ENCODE results near the gene CDH23. TPM values are rescaled to one million over a fixed set of nuclear protein-coding genes. Genes with fewer than 3 reads are reported as not detected.

CDH23 gene
- total and polyA plus RNA-seq, 2 of the 8 experiments (the other 6 are each of a cell fraction or from before 2014, with no cell fraction given): 1.9 to 4.9 TPM

DNA sequence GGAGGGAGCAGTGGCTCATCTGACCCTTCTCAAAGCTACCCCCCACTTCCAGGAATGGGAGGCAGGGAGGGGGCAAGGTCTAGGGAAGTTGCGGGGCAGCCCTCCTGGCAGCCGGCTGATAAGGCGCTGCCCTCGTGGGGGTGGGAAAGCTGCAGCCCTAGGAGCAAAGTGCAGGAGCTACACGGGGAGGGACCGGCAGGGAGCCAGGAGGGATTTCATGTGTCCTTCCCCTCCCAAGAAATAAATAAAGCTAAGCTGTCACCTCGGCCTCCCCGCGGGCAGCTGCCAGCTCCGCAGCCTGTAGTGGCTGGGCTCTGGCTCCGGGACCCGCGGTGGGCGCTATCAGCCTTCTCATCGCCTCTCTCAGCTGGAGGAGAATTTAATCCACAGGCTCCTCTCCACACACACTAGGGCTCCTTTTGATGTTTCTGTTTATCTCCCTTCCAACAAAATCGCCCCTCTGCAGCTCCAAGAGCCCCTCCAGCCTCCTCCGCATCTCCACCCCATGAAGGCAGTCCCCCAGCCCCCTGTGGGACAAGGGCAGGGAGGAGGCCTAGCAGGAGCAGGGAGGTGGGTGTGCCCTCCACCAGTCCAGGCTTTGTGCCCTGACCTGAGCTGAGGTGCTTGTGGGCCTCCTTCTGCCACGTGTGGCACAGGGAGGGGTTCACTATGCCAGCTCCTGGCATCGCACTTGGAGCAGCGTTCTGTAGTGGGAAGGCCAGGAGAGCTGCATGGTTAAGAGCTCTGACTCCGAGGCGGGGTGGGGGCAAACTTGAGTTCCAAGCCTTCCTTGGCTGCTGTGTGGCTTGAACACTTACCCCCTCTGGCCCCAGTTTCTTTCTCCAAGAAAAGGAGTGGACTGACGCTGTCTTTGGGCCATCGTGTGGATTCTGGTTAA, 242.4 kb downstream of the CDH23 start:
- H3K4me3 ChIP-seq (ENCODE audit: extremely low read depth in 1 of 4, insufficient read depth in 2 of 4, low read depth in 3 of 4, low read length in 4 of 4): no peak overlapping the region
- H3K27ac ChIP-seq (ENCODE audit: low read depth, low read length): no peak overlapping the region
- no peak overlapping the region for H4K8ac ChIP-seq (ENCODE audit: extremely low read depth, insufficient read depth, low read length)
- POLR2A ChIA-PET (ENCODE audit: partially characterized antibody): interaction anchor here (0.9 to 1.1 kb wide), 2 partner anchors 19 to 22 kb away, joined by 3 read pairs; no protein-coding TSS in a partner anchor
- peak overlapping the region; percentile 81; the same call in 1 of the 2 replicates for H2BK12ac ChIP-seq (ENCODE audit: low read depth, low read length)
- DNase-seq (ENCODE audit: low read depth in 1 of 2, low spot score in 2 of 2) (no peak), FAIRE-seq (no peak)
- H3K4me2 ChIP-seq (ENCODE audit: insufficient read depth in 1 of 2, low read depth in 2 of 2, low read length in 2 of 2): no peak overlapping the region
- no peak overlapping the region for H3K4ac ChIP-seq (replicated peaks; ENCODE audit: insufficient read length, low read depth, low read length)
- H3K18ac ChIP-seq (ENCODE audit: extremely low read depth, low read length): peak overlapping the region; percentile 66
- H3K79me1 ChIP-seq (ENCODE audit: low read depth, low read length): no peaks in the 10 kb centered on the region
- CTCF ChIA-PET (ENCODE audit: partially characterized antibody): interaction anchor here (0.7 to 10.0 kb wide), 22 partner anchors 9 to 434 kb away, joined by 3 to 62 read pairs (median 6); partner anchors contain the start of gene CDH23
- no peaks in the 10 kb centered on the region; the same call in 1 of the 2 replicates for H3K23me2 ChIP-seq (ENCODE audit: low read depth, low read length)
- H4K91ac ChIP-seq (replicated peaks; ENCODE audit: insufficient read length, low read length): peak overlapping the region; percentile 41
- no peak overlapping the region for H3K23ac ChIP-seq (ENCODE audit: insufficient read length)
- WGBS, 2 experiments (ENCODE audit: extremely low coverage in 1 of 2, insufficient coverage in 1 of 2, insufficient read length in 1 of 2, insufficient replicate concordance in 2 of 2, low coverage in 1 of 2, low lambda C conversion rate in 2 of 2, missing lambda C conversion rate in 1 of 2): 86% methylated on average over 23 of the region's 24 CpGs; no CpG with 5 or more reads in 1 of the 2 experiments
- H3K9ac ChIP-seq (replicated peaks in 1 of 4; ENCODE audit: extremely low read depth in 1 of 4, low read depth in 3 of 4, low read length in 3 of 4): no peak overlapping the region
- H2BK15ac ChIP-seq (ENCODE audit: low read length): peak overlapping the region; percentile 97; the same call in 1 of the 2 replicates
- H2AK5ac ChIP-seq (ENCODE audit: low read depth, low read length): no peak overlapping the region
- H2BK20ac ChIP-seq (ENCODE audit: low read length): peak overlapping the region; percentile 98
- no peak overlapping the region for H2BK5ac ChIP-seq (ENCODE audit: low read depth, low read length)
- H3K56ac ChIP-seq (replicated peaks; ENCODE audit: insufficient read length, low read depth, low read length): no peak overlapping the region
- no peak overlapping the region for H2BK120ac ChIP-seq (replicated peaks; ENCODE audit: low read depth, low read length)
- no peaks in the 10 kb centered on the region for H3K9me3 ChIP-seq (ENCODE audit: insufficient read depth in 2 of 2, low read depth in 1 of 2, low read length in 1 of 2)
- no peaks in the 10 kb centered on the region for H3K36me3 ChIP-seq (ENCODE audit: control insufficient read depth in 2 of 4, insufficient read depth in 4 of 4, low read length in 3 of 4)
- H4K5ac ChIP-seq (ENCODE audit: insufficient read length, low read depth, low read length): no peak overlapping the region
- H4K20me1 ChIP-seq (replicated peaks in 1 of 2; ENCODE audit: control insufficient read depth in 1 of 2, insufficient read depth in 2 of 2, low read length in 2 of 2): no peaks in the 10 kb centered on the region
- no peak overlapping the region for H2AFZ ChIP-seq (ENCODE audit: low read length)
- no peak overlapping the region for H3K14ac ChIP-seq (ENCODE audit: insufficient read length)
- H3K4me1 ChIP-seq (replicated peaks in 1 of 4; ENCODE audit: control insufficient read depth in 3 of 4, insufficient read depth in 4 of 4, low read length in 3 of 4): peaks cover 0 to 37% (median 27%) of the 10 kb centered on the region in 4 experiments; a peak in 6 of 7 replicates
- H3K79me2 ChIP-seq (ENCODE audit: control insufficient read depth in 1 of 2, insufficient read depth in 2 of 2, low read length in 2 of 2): no peaks in the 10 kb centered on the region
- H3K27me3 ChIP-seq (replicated peaks in 1 of 4; ENCODE audit: control insufficient read depth in 3 of 4, extremely low read depth in 1 of 4, insufficient read depth in 3 of 4, low read length in 3 of 4): peaks cover 0 to 16% (median 9%) of the 10 kb centered on the region in 4 experiments; a peak in 5 of 7 replicates
- TF ChIP-seq CBX8 (IDR thresholded peaks at IDR 0.05; ENCODE audit: borderline replicate concordance, low read depth, low read length) (no peak), RXRA (IDR thresholded peaks at IDR 0.05; ENCODE audit: insufficient read depth, low read depth, low read length) (no peak), NANOG (IDR thresholded peaks at IDR 0.05; ENCODE audit: insufficient read depth, low read depth, low read length, poor library complexity, severe bottlenecking) (no peak), RBBP5 (IDR thresholded peaks at IDR 0.05; ENCODE audit: borderline replicate concordance, low read depth, low read length) (no peak), SP2 (IDR thresholded peaks at IDR 0.05; ENCODE audit: low read length) (no peak), TBP (IDR thresholded peaks at IDR 0.05; ENCODE audit: low read depth, low read length) (no peak), MAFK (IDR thresholded peaks at IDR 0.05; ENCODE audit: low read depth, low read length) (no peak), SIRT6 (IDR thresholded peaks at IDR 0.05; ENCODE audit: low read length) (no peak), POLR2A (IDR thresholded peaks at IDR 0.05; ENCODE audit: control extremely low read depth in 1 of 2, low read depth in 2 of 2, low read length in 2 of 2) (no peak), SUZ12 (IDR thresholded peaks at IDR 0.05; ENCODE audit: low read length) (no peak), YY1 (IDR thresholded peaks at IDR 0.05; ENCODE audit: low read depth, low read length) (no peak)
- TF ChIP-seq, protein P1, sequence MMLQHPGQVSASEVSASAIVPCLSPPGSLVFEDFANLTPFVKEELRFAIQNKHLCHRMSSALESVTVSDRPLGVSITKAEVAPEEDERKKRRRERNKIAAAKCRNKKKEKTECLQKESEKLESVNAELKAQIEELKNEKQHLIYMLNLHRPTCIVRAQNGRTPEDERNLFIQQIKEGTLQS (IDR thresholded peaks at IDR 0.05; ENCODE audit: insufficient read depth, low read depth, low read length): no peak
